T-helper 2 cell (primary cell): ENCODE data around the gene TFF3.

Source experiments
- DNase-seq, 5 experiments: peaks; one replicate each; pipeline versions ENCODE4 v3.0.0 to v3.0.0-alpha.2; 2012 to 2022
- total RNA-seq, 2 donors: gene quantifications; one replicate each; lab custom pipeline; 2026; lab: John Stamatoyannopoulos, UW

Gene TFF3, protein sequence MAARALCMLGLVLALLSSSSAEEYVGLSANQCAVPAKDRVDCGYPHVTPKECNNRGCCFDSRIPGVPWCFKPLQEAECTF
- 0 reads per million in 2 donors for total RNA-seq

DNA sequence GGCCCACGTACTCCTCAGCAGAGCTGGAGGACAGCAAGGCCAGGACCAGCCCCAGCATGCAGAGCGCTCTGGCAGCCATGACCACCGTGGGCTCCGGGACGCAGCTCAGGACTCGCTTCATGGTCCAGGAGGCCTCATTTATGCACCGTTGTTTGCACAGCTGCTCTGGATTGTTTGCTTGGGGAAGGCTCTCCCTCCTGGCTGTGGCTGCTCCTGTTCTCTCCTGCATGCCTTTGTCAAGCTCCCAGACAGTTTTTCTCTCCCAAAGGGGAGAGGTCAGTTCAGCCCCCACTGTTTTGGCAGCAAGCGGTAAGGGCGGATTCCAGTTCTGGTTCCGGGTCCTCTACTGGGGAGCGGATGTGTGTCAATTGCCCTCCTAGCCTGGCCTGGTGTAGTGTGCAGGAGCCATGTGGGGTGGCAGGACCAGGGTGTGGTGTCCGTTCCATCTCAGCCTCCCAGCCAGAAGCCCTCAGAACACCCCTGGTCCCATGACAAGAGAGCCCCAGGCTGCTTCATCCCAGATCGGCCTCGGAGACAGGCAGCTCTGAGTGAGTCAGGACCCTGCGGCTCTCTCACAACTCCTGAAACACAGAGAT, at the start of gene TFF3:
TSS of gene TFF3 (minus strand) at position 114 of the 596 bp plus-strand sequence. CDS start at position 79, 35 bp downstream.
- no peak for DNase-seq

DNA sequence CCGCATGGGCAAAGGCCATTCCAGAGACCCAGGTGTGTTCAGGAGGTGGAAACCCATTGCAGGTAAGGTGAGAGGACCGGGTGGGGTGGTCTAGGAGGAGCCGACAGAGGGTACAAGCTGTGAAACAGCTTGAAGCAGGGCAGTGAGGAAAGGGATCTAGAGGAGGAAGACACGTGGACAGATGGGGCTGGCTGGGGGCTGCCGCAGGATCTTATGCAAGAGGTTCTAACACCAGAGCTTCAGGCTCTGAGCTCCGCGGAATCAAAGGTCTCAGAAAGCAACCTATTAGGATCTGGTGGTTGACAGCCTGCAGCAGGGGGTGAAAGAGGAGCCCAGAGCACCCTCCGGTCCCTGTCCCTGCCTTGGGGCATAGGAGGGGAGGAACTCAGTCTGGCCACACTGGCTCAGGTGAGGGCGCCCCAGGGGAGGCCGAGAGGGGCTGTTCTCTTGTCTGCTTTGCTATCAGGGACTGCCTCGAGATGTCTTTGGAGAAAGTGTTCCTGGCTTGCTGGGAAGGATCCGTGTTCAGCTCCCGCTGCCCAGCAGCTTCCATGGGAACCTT, 49.2 kb upstream of the TFF3 start:
- no peak for DNase-seq

DNA sequence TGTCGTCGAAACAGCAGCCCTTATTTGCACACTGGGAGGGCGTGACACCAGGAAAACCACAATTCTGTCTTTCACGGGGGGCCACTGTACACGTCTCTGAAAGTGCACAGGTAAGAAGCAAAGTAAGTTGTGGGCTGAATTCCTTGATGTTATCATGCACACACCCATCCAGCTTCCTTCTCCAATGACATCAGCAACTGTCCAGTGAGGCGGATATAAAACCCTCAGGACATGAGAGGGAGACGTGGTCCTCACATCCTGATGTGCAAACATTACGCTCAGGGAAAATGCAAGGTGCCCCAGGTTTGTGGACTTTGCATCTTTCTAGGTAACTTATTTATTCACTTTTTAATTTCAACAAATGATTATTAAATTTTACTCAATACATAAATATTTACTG, 48.1 kb upstream of the TFF3 start:
- DNase-seq, result no peak

DNA sequence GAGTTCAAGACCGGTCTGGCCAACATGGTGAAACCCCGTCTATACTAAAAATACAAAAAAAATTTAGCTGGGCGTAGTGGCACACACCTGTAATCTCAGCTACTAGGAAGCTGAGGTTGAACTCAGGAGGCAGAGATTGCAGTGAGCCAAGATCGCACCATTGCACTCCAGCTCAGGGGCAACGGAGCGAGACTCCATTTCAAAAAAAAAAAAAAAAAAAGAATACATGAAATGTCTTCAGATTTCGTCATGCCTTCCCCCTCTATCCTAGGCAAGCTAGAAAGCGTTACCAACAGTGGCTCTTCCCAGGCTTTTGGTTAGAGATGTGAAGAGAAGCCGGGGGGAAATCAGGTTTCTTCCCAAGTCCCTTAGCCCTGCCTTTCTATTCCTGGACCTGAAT, 47.5 kb upstream of the TFF3 start:
- no peak for DNase-seq

DNA sequence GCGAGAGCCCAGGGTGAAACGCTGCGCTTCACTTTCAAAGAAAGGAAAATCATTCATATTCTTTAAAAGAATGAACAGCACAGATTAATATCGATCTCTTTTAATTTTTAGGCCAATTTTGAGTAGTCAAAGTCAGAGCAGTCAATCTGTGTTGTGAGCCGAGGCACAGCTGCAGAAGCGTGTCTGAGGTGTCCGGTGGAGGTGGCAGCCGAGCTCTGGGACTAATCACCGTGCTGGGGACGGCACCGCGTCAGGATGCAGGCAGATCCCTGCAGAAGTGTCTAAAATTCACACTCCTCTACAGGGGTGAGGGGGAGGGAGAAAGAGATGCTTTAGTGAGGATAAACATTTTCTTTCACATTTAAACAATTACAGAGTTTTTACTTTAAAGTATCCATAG, 47.0 kb upstream of the TFF3 start:
- DNase-seq, result no peak

DNA sequence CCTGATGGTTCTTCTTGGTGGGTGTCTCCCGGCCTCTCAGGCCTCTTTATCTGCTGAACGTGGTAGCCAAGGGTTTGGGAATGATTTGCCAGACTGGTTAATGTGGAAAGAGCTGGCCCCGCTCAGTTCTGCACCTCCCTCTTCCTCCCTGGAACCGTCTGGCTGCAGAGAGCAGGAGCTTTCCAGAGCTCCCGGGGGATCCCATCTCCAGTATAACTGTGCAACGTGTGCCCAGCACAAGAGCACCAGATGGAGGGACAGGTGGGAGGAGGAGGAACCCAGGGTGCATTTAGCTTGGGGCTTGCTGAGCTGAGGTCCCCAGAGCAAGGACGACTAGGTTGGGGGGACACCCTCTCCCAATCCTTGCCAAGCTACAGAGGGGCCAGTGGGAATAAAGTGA, 46.1 kb upstream of the TFF3 start:
- DNase-seq, result no peak

DNA sequence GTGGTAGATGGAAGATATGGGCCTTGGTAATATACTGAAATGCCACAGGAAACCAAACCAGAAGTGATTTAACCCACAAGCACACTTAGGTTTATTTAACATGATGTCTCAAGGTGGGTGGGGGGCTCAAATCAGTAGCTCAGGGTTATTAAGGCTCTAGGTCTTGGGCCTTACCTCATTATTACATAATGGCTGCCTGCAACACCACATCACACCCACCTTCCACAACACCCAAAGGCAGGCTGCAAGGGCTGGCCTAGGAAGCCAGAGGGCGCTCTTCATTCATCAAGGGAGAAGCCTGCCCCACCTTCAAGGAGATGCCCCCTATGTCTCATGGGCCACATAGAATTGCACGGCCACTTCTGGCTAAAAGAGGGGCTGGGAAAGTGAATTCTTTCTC, 45.1 kb upstream of the TFF3 start:
- peak in 1 of 5 experiments; percentile 44 for DNase-seq

DNA sequence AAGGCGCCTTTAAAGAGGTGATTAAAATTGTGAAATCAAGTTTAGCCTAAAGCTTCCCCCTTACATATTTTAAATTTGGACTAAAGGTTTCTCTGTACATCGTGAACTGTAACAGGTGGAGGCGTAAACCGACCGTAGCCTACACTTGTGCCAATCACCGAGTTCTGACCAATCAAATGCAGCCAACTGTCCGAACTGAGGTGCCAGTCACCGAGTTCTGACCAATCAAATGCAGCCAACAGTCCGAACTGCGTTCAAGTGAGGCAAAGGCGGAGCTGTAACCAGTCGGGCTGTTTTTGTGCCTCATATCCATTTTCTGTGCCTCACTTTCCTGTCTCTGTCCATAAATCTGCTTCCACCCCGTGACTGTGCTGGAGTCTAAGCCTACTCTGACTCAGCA, 43.7 kb upstream of the TFF3 start:
- DNase-seq, result no peak

DNA sequence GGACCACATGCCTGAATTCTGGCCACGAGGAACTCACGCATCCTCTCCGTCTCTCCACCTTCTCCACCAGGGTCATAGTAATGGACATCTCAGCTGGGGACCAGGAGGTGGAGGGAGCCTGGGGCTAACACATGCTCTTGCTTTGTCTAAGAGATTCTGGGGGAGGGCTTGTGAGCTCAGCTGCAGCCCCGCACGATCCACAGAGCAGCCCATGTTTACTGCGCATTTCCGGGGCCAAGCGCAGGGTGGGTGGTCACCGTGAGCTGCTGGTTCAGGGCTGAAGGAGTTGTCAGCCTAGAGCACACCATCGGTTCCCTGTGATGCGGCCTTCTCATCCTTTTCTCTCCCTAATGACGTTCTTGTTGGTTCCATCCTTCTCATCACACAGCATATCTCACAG, 43.1 kb upstream of the TFF3 start:
- no peak for DNase-seq

DNA sequence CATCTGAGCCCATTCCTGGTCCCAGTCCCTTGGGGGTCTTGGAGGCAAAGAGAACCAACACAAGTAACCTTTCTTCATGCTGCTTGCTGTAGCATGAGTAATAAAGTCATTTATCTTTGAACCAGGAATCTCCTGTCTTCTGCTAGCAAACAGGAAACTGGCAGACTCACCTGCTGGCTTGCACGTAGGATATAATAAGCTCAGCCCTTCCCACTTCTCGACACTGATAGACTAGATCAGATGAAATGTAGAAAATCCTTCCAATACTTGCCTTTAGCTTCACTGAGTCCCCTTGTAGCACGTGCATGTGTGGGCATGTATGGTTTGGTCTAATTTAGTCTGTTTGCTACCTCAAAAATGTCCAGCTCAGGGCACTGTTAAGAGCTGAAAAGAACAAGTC, 42.1 kb upstream of the TFF3 start:
- DNase-seq, result no peak

DNA sequence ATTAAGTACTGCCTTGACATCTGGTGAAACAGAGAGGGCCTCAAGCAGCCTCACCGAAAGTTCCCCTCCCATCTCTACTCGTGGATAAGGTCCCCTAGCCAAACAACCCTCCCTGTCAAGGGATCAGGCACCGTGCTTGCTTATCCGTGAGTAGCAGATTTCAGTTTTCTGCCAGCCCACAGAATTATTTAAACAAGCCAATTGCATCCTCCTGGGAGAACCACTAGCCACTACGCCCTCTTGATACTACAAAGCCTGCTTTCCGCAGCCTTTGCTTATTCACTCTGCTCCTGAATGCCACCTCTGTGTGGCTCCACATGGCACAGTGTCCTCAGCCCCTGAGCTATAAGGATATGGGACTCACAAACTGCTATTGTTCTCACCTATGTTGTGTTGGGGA, 41.4 kb upstream of the TFF3 start:
- no peak for DNase-seq

DNA sequence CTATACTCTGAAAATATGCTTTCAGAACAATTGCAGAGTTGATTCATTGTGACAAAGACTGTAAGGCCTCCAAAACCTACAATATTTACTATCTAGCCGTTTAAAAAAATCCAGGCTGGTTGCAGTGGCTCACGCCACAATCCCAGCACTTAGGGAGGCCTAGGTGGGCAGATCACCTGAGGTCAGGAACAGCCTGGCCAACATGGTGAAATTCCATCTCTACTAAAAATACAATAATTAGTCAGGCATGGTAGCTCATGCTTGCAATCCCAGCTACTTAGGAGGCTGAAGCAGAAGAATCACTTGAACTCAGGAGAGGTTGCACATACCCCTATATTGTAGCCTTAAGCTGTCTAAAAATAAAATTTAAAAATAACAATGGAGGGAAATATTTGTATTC, 40.8 kb upstream of the TFF3 start:
- no peak for DNase-seq

DNA sequence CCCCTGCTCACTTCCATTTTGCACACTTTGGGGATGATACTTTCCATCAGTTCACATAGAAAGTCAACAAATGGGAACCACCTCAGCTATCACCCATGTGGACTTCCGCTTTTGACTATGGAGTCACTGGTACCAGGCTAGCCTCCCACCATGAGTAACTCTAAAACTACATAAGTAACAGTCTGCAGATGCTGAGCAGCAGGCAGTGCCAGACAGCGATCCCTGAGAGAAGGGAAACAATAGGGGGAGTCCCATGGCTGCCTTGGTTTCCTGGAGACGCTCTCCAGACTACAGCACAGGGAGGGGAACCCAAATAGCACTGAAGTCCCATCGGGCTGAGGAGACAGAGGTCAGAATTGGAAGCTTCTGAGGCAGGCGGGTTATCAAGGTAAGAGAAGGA, 38.4 kb upstream of the TFF3 start:
- DNase-seq, result no peak

DNA sequence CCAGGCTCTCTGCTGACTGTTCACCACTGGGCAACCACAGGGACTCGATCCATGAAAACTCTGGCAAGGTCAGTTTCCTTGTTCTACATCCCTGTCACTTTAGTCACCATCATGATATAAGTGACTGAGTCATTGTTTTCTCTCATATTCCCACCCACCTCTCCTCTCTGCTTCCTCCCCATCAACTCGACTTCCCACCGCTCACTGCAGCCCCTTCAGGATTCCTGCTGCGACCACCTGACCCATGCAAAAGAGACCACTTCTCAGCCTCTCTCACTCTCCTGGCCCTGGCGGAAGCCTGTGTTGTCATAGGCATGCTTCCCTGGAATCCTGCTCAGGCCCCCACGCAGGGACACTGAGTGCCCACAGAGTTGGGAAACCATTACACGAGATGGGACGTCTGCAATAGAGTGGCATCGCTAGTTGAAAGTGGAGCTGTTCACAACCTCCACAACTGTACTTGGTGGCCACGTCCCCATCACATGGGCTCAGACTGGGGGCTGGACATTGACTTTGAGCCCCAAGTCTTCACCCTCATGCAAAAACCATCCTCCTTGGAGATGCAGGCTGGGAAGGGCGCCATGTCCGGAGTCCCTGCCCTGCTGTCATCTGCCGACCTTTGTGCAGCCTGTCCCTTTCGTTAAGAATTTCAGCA, 37.4 kb upstream of the TFF3 start:
- DNase-seq, result no peak

DNA sequence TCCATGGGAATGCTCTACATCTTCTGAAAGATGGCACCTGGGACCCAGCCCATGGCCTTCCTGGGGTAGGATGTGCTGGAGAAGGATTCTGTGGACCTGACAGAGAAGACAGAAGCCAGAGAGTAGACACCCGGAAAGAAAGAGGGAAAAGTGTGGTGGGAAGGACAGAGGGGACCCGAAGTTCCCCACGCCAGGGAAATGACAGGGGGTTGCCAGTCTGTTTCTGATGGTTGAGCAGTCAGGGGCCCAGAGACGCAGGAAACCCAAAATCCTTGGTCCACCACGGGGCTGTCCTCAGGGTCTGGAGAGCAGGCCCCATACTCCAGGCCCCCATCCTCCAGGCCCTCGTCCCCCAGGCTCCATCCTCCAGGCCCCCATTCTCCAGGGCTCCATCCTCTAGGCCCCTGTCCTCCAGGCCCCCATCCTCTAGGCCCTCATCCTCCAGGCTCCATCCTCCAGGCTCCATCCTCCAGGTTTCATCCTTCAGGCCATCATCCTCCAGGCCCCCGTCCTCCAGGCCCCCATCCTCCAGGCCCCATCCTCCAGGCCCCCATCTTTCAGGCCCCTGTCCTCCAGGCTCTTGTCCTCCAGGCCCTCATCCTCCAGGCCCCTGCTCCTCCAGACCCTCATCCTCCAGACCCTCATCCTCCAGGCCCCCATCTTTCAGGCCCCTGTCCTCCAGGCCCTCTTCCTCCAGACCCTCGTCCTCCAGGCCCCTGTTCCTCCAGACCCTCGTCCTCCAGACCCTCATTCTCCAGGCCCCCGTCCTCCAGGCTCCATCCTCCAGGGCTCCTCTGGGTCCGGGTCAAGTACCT, 36.6 kb upstream of the TFF3 start:
- no peak for DNase-seq

DNA sequence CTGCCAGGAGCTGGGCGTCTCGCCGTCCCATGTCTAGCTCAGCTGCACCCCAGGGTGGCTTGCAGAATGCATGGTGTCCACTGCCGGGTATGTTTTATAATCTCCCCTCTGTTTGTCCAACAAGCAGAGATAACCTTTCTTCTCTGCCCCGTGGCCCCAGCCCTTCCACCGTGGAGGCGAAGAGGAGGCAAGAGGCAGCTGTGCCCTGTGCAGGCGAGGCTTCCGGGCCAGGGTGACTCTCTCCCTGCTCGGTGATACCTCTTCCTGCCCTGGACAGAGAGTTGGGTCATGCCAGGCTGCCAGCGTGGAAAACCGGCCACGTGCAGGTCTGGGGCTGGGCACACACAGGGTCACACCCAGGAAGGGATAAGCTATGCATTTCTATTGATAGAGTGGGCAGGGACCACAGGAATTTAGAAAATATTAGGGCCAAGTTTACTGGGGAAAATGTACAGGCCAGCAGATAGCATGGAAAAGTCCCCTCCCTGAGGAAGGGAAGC, 35.8 kb upstream of the TFF3 start, which contains the start of gene TFF2:
TSS of gene TFF2 (minus strand) at position 68 of the 500 bp plus-strand sequence. CDS start at position 31, 37 bp downstream.
- no peak for DNase-seq

DNA sequence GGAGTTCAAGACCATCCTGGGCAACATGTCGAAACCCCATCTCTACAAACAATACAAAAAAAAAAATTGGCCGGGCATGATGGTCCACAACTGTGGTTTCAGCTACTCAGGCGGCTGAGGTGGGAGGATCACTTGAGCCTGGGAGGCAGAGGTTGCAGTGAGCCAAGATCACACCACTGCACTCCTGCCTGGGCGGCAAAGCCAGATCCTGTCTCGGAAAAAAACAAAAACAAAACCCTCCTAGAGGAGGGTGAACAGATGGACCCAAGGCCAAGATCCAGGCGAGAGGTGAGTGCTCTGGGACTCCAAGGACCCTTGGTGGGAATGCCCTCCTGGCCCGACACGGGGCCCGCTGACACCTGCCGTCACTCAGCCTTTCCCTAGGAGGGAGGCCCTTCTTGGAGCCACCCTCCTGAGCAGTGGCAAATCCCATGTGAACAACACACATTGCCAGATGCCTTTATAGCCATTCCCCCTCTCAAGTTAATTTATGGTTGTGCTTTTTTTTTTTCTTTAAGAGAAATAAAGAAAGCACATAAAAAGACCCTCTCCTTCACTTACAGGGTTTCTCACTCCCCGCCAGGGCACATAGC, 35.2 kb upstream of the TFF3 start:
- DNase-seq, result no peak

DNA sequence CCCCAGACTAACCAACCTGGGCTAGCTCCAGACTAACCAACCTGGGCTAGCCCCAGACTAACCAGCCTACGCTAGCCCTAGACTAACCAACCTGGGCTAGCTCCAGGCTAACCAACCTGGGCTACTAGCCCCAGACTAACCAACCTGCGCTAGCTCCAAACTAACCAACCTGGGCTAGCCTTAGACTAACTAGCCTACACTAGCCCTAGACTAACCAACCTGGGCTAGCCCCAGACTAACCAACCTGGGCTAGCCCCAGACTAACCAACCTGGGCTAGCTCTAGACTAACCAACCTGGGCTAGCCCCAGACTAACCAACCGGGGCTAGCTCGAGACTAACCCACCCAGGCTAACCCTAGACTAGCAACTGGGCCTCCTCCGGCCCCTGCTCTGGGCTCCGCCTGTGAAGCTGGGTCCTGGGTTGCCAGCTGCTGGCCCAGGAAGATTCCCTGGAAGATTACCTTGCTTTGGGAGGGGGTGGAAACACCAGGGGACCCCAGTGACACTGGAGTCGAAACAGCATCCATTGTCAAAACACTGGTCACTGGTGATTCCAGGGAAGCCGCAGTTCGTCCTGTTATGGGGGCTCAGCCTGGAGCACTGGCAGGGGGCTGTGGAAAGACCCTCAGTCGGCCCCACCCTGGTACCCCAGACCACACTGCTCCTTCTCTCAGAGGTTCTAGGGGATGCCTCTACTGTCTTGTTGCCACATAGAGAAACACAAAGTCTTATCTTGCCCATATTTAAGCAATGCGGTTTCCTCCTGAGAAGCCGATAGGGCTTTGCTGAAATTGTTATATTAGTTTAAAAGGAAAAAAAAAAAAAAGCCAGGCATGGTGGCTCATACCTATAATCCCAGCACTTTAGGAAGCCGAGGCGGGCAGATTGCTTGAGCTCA, 34.5 kb upstream of the TFF3 start:
- no peak for DNase-seq

DNA sequence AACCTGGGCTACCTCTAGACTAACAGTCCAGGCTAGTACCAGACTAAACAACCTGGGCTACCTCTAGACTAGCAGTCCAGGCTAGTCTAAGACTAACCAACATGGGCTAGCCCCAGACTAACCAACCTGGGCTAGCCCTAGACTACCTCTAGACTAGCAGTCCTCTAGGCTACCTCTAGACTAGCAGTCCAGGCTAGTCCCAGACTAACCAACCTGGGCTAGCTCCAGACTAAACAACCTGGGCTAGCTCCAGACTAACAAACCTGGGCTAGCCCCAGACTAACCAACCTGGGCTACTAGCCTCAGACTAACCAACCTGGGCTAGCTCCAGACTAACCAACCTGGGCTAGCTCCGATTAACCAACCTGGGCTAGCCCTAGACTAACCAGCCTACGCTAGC, 33.6 kb upstream of the TFF3 start:
- DNase-seq, result no peak

DNA sequence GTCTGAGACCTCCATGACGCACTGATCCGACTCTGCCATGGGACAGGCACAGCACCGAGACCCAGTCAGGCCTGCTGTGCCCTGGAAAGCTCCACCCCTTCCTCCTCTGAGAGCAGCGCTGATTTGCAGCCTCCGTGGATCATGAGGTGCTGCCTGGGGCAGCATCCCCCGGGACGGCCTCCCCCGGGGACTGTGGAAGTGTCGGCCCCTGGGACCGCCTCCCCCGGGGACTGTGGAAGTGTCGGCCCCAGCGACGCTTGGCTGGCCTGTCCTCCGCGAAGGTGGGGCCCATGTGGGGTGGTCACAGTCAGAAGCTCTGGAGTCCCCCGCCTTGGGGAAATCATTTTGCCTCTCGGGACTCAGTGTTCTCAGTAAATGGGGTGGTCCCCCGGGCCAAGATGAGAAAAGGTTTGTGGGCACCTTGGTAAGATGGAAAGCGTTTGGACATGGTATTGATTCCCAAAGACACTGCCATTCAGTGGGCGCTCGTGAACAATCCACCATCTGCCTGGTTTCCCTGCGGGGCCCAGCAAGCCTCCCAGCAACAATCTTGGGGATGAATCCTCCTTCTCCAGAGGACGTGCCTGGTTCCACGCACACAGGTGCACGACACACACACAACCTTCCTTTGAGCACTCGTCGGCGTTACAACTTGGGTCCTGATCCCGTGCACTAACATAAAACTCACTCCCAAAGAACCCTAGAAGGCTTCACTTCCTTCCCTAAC, 32.6 kb upstream of the TFF3 start:
- no peak for DNase-seq
